GM12878 (cell line): Measurements from ENCODE around the gene CEP63. TPM values are rescaled to one million over a fixed set of nuclear protein-coding genes. Genes with fewer than 3 reads are reported as not detected.

ENCODE experiments used
- ATAC-seq: fragments of 200-7000 bp; cut with Tn5 transposase; 3 replicates; pipeline ENCODE4 v1.9.1; 2020; ENCODE audit warnings: mild to moderate bottlenecking, moderate library complexity
- BruUV-seq: library from RNA; stranded (reverse); fragments of 400-500 nt; replicated peaks from 2 replicates; lab custom pipeline; 2021; lab: Mats Ljungman, UMichigan
- CTCF ChIA-PET: fragments of 300-600 bp; sonication (Branson Sonifier 250); formaldehyde crosslinking; extraction: SDS; loops from one replicate; lab custom pipeline; 2021; ENCODE audit warnings: inconsistent platforms; lab: Yijun Ruan, JAX
- POLR2A ChIA-PET: fragments of 350-600 bp; formaldehyde crosslinking; extraction: SDS; loops from one replicate; lab custom pipeline; 2021; ENCODE audit warnings: inconsistent platforms; lab: Charles Lee
- RAD21 ChIA-PET: fragments of 300-600 bp; sonication (Branson Sonifier 250); formaldehyde crosslinking; loops from one replicate; lab custom pipeline; 2023; ENCODE audit warnings: antibody characterized with exemption; ENCODE audit not compliant: unreplicated experiment; lab: Charles Lee
- SMC1A ChIA-PET: fragments of 300-600 bp; sonication (Branson Sonifier 250); formaldehyde crosslinking; loops from one replicate; lab custom pipeline; 2023; ENCODE audit not compliant: unreplicated experiment, uncharacterized antibody; lab: Charles Lee
- DNase-seq: peaks from one replicate; pipeline ENCODE4 v3.0.0-alpha.2; 2011; ENCODE audit warnings: low read depth, low spot score
- FAIRE-seq: peaks from 3 replicates; lab custom pipeline; 2011; peaks lifted over from hg19 to GRCh38; lab: Jason Lieb, UNC
- H2AFZ ChIP-seq: 2 replicates; pipeline ENCODE4 v1.6.0; 2011; ENCODE audit warnings: low read depth, low read length, control low read depth; ENCODE audit not compliant: control insufficient read depth
- H3K27ac ChIP-seq: 2 replicates; pipeline ENCODE4 v1.5.1; 2011; ENCODE audit warnings: control low read depth; ENCODE audit not compliant: control insufficient read depth, insufficient read depth
- H3K27me3 ChIP-seq, 2 experiments: replicated peaks in 1 of 2; 2 replicates each; pipeline versions ENCODE4 v1.6.0 to v1.6.1; 2011; ENCODE audit warnings: low read length in 1 of 2; ENCODE audit not compliant: control insufficient read depth in 2 of 2, insufficient read depth in 2 of 2
- H3K36me3 ChIP-seq, 2 experiments: 2 replicates each; pipeline ENCODE4 v1.5.1; 2011; ENCODE audit warnings: low read length in 1 of 2; ENCODE audit not compliant: control insufficient read depth in 2 of 2, insufficient read depth in 2 of 2
- H3K4me1 ChIP-seq: 2 replicates; pipeline ENCODE4 v1.6.1; 2011; ENCODE audit warnings: mild to moderate bottlenecking, low read length, moderate library complexity, mixed read lengths; ENCODE audit not compliant: control insufficient read depth, insufficient read depth
- H3K4me2 ChIP-seq: 2 replicates; pipeline ENCODE4 v1.6.0; 2011; ENCODE audit warnings: control low read depth; ENCODE audit not compliant: control insufficient read depth, insufficient read depth
- H3K4me3 ChIP-seq: fragments of 200-600 bp; sonication (generic); 2 replicates; pipeline ENCODE4 v1.5.1; 2016
- H3K79me2 ChIP-seq: 2 replicates; pipeline ENCODE4 v1.6.0; 2011; ENCODE audit warnings: low read length; ENCODE audit not compliant: control insufficient read depth, insufficient read depth
- H3K9ac ChIP-seq: 2 replicates; pipeline ENCODE4 v1.8.0; 2011; ENCODE audit warnings: low read length, control low read depth, mixed read lengths; ENCODE audit not compliant: control insufficient read depth, insufficient read depth
- H3K9me3 ChIP-seq: replicated peaks from 3 replicates; pipeline ENCODE4 v1.5.1; 2011; ENCODE audit warnings: mild to moderate bottlenecking, low read length; ENCODE audit not compliant: control insufficient read depth, insufficient read depth
- H4K20me1 ChIP-seq: 2 replicates; pipeline ENCODE4 v1.6.0; 2011; ENCODE audit not compliant: control insufficient read depth, insufficient read depth
- ATF3 ChIP-seq: IDR thresholded peaks from 2 replicates; pipeline ENCODE4 v1.6.1; 2011; ENCODE audit warnings: low read depth, mild to moderate bottlenecking, low read length, moderate library complexity, borderline replicate concordance; ENCODE audit errors: extremely low read depth
- BHLHE40 ChIP-seq, 2 experiments: fragments of 450-650 bp in 1 of 2; IDR thresholded peaks; 2 replicates each; pipeline ENCODE4 v1.6.1; 2011 to 2017; ENCODE audit warnings: low read depth in 2 of 2, borderline replicate concordance in 1 of 2, improper control_type of control experiment in 1 of 2, low read length in 1 of 2, mild to moderate bottlenecking in 1 of 2
- CHD1 ChIP-seq: IDR thresholded peaks from 2 replicates; pipeline ENCODE4 v1.6.1; 2012; ENCODE audit warnings: low read depth, low read length, improper control_type of control experiment
- EP300 ChIP-seq, 2 experiments: fragments of 150-350 bp in 1 of 2; IDR thresholded peaks; 2 replicates each; pipeline ENCODE4 v1.6.1; 2011 to 2012; ENCODE audit warnings: low read depth in 2 of 2, low read length in 2 of 2, borderline replicate concordance in 1 of 2, improper control_type of control experiment in 1 of 2, inconsistent platforms in 1 of 2; ENCODE audit not compliant: control insufficient read depth in 1 of 2
- MTA2 ChIP-seq: fragments of 450-650 bp; IDR thresholded peaks from 2 replicates; pipeline ENCODE4 v1.6.1; 2016; ENCODE audit warnings: low read depth, mild to moderate bottlenecking, moderate library complexity
- NR2F1 ChIP-seq: fragments of 450-650 bp; conservative IDR thresholded peaks from 2 replicates; pipeline ENCODE4 v1.6.1; 2017; ENCODE audit warnings: mild to moderate bottlenecking
- PML ChIP-seq: IDR thresholded peaks from 2 replicates; pipeline ENCODE4 v1.6.1; 2012; ENCODE audit warnings: low read length, inconsistent platforms
- RB1 ChIP-seq: fragments of 450-650 bp; formaldehyde crosslinking; IDR thresholded peaks from 2 replicates; pipeline ENCODE4 v1.6.1; 2017; ENCODE audit warnings: mild to moderate bottlenecking, borderline replicate concordance
- RELA ChIP-seq: fragments of 450-650 bp; IDR thresholded peaks from 2 replicates; pipeline ENCODE4 v1.8.0; 2014; ENCODE audit warnings: borderline replicate concordance; ENCODE audit not compliant: partially characterized antibody
- TCF3 ChIP-seq: IDR thresholded peaks from 2 replicates; pipeline ENCODE4 v1.6.1; 2012; ENCODE audit warnings: low read depth, mild to moderate bottlenecking, low read length, borderline replicate concordance; ENCODE audit not compliant: insufficient read depth
- WGBS: methylation state at CpG from one replicate; pipeline ENCODE4 v1.1.6; 2016; ENCODE audit warnings: low lambda C conversion rate; ENCODE audit not compliant: insufficient replicate concordance, insufficient coverage; ENCODE audit errors: missing lambda C conversion rate; 5-methylcytosine and 5-hydroxymethylcytosine counted together
- in situ Hi-C: fragments of 300-500 bp; cut with MboI; formaldehyde crosslinking; loops from 9 replicates; pipeline ENCODE4 v1.14.3; 2018; ENCODE audit warnings: mixed read lengths
- intact Hi-C: fragments of 100-400 bp; cut with micrococcal nuclease; formaldehyde crosslinking; loops from one replicate; pipeline ENCODE4 v1.14.2; 2022; ENCODE audit not compliant: unreplicated experiment
- polyA plus RNA-seq, 11 experiments: library from polyadenylated mRNA; depleted of rRNA in 4 of 11; unstranded in 6 of 11; stranded (reverse) in 5 of 11; fragments of >200 nt; fragmentation: Nextera tagmentation in 4 of 11; fragmentation: Illumina TruSeq in 1 of 11; extraction: Ambion mirVana in 4 of 11; extraction: Trizol in 1 of 11; gene quantifications; 1 replicate in 1 of 11; 2 replicates in 10 of 11; pipeline versions ENCODE4 v1.2.1 to v1.2.3, GENCODE V29; 2011 to 2016; ENCODE audit warnings: inconsistent platforms in 2 of 11, missing spikeins in 2 of 11, low read depth in 1 of 11
- total RNA-seq, 4 experiments: library from RNA; depleted of rRNA in 3 of 4; stranded (reverse); fragments of >200 nt in 3 of 4; fragmentation: Illumina TruSeq in 1 of 4; extraction: Trizol in 1 of 4; gene quantifications; 2 replicates each; pipeline versions ENCODE4 v1.2.1 to v1.2.3, GENCODE V29; 2013 to 2021

CEP63 gene
- total and polyA plus RNA-seq, 10 of the 15 experiments (the other 5 are each of a cell fraction or from before 2014, with no cell fraction given), result 14.0 to 36.9 (median 26.8) TPM

GRCh38 chr3:134619884-134620445, 134.1 kb downstream of the CEP63 start:
- DNase-seq (no peak), ATAC-seq (no peak), FAIRE-seq (no peak)
- no peak overlapping the region for H3K4me3 ChIP-seq
- CTCF ChIA-PET, result interaction anchor here (1.7 kb wide), 1 partner anchor 19 kb away, joined by 4 read pairs; no protein-coding TSS in a partner anchor
- RAD21 ChIA-PET, result no interaction called here
- no peak overlapping the region for H2AFZ ChIP-seq
- POLR2A ChIA-PET, result no interaction called here
- no peaks in the 10 kb centered on the region for H3K4me1 ChIP-seq
- H3K4me2 ChIP-seq, result no peak overlapping the region
- no peaks in the 10 kb centered on the region; a peak in 2 of 4 replicates for H3K27me3 ChIP-seq
- H3K9ac ChIP-seq, result no peak overlapping the region
- no peaks in the 10 kb centered on the region for H4K20me1 ChIP-seq
- no peaks in the 10 kb centered on the region for H3K79me2 ChIP-seq
- no peaks in the 10 kb centered on the region for H3K9me3 ChIP-seq
- H3K27ac ChIP-seq, result no peak overlapping the region
- no peak for TF ChIP-seq EP300 (IDR thresholded peaks at IDR 0.05; ENCODE audit: borderline replicate concordance in 1 of 2, control insufficient read depth in 1 of 2, low read depth in 2 of 2, low read length in 2 of 2)
- no peak for TF ChIP-seq BHLHE40 (IDR thresholded peaks at IDR 0.05; ENCODE audit: borderline replicate concordance in 1 of 2, low read depth in 2 of 2, low read length in 1 of 2)
- no peak for TF ChIP-seq PML
- no peak for TF ChIP-seq TCF3
- no peak for TF ChIP-seq MTA2
- no peak for TF ChIP-seq NR2F1
- no peak for TF ChIP-seq CHD1
- TF ChIP-seq ATF3, result no peak
- TF ChIP-seq RB1, result no peak
- TF ChIP-seq RELA, result no peak
- no TSS peak for BruUV-seq
- intact Hi-C loops (no loop called here), in situ Hi-C loops (no loop called here)
- SMC1A ChIA-PET, result no interaction called here
- 25% methylated on average over 8 of the region's 8 CpGs for WGBS
- no peaks in the 10 kb centered on the region for H3K36me3 ChIP-seq
